GM19351 (cell line): ENCODE measurements around the gene CDKAL1.
"Not testable (repeated sequence)": the region's sequence is repeated elsewhere in the genome, so short reads cannot be mapped to it uniquely, and the experiment has no call there.

Source experiments
- ATAC-seq: cut with Tn5 transposase; IDR thresholded peaks from one replicate; pipeline ENCODE4 v1.9.1; 2021; ENCODE audit warnings: mild to moderate bottlenecking, moderate library complexity; ENCODE audit not compliant: unreplicated experiment

CDKAL1 gene

GRCh38 chr6:20589266-20589665 is 55.0 kb downstream of the CDKAL1 start:
- ATAC-seq, result no peak

- ATAC-seq, result not testable (repeated sequence)
Observed at GRCh38 chr6:20590476-20590875, 56.2 kb downstream of the CDKAL1 start.

DNA sequence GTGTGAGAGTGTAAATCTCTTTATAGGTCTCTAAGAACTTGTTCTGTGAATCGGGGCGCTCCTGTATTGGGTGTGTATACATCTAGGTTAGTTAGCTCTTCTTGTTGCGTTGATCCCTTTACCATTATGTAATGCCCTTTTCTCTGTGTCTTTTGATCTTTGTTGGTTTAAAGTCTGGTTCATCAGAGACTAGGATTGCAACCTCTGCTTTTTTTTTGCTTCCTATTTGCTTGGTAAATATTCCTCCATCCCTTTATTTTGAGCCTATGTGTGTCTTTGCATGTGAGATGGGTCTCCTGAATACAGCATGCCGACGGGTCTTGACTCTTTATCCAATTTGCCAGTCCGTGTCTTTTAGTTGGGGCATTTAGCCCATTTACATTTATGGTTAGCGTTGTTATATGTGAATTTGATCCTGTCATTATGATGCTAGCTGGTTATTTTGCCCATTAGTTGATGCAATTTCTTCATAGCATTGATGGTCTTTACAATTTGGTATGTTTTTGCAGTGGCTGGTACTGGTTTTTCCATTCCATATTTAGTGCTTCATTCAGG is 60.1 kb downstream of the CDKAL1 start:
- not testable (repeated sequence) for ATAC-seq

DNA sequence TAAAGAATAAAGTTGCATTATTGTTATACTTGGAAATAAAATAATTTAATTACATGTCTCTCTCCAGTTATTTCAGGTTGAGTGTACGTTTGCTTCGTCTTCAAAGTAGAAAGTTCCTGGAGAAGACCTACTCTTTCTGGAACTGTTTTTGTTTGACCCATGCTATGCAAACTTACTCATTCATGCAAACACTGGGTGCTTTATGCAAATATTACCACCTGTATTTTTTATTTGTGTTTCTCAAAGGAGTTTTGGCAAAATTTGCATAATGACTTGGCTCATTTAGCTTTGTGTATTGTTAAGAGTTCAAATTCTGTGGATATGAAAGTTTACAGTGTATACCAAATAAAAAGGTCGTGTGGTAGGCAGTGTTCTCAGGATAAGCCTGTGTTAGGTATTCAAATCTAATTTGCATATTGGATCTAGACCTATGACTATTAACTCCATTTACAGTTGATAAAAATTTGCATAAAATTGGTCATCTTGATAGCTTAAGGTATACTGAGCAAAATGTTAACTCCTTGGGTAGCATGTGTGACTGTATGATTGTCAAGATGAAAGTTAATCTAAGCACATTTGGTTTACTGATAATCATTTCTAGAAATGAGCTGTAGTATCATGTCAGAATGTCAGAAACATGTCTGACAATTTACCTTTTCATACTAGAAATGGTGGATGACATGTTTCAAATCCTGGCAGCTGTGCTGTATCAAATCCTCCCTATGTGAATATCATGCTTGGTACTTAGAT is 65.2 kb downstream of the CDKAL1 start:
- ATAC-seq, result peak; percentile 75

DNA sequence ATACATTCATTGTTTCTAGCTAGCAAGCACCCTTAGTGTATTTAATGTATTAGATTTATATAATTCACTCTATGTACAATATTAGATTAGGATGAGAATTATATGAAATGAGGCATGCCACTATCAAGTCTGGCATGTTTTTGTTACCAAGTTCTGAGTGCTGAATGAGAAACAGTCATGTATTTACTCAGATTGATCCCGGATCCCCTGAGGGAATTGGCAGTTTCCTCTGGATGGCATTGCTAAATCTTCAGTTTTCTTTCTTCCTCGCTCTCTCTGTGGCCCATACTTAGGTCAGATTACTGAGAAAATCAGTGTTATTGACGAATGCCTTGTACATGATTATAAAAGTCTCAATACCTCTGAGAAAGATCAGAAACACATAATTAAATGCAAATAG is 66.6 kb downstream of the CDKAL1 start:
- no peak for ATAC-seq

DNA sequence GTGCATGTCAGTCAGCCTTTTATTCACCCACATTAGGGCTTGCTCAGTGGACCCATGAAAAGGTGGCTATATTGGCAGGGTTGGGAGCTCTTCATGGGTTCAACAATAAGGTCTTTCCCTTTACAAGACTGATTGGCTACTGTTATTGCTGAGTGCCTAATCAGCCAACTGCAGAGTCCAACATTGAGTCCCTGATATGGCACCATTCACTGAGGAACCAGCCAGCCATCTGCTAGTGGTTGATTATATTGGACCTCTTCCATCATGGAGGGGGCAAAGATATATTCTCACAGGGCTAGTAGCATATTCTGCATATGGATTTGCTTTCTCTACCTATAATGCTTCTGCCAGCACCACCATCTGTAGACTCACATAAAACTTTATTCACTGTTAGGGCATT is 69.9 kb downstream of the CDKAL1 start:
- no peak for ATAC-seq

GRCh38 chr6:20605061-20605460 is 70.8 kb downstream of the CDKAL1 start:
- no peak for ATAC-seq

GRCh38 chr6:20605581-20605980 is 71.3 kb downstream of the CDKAL1 start:
- no peak for ATAC-seq

DNA sequence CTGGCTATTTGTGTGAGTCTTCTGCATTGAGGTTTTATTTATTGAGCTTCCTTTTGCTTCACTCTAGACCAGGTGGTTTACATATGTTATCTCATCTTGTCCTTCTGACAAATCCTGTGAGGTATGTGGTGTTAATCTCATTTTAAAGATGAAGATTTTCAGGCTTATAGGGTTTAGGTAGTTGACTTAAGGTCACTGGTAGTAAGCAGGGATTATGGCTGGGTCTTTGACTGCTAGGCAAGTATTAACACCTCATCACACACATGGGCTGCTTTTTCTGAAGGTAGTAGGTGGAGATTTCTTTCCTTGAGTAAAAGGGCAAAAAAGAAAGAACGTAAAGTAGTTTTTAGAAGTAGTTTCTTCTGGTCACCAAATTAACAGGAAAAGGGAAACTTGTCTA is 72.6 kb downstream of the CDKAL1 start:
- ATAC-seq, result no peak

- ATAC-seq, result no peak
Observed at GRCh38 chr6:20608356-20608755, 74.1 kb downstream of the CDKAL1 start.

- ATAC-seq, result no peak
Observed at GRCh38 chr6:20608905-20609304, 74.6 kb downstream of the CDKAL1 start.

DNA sequence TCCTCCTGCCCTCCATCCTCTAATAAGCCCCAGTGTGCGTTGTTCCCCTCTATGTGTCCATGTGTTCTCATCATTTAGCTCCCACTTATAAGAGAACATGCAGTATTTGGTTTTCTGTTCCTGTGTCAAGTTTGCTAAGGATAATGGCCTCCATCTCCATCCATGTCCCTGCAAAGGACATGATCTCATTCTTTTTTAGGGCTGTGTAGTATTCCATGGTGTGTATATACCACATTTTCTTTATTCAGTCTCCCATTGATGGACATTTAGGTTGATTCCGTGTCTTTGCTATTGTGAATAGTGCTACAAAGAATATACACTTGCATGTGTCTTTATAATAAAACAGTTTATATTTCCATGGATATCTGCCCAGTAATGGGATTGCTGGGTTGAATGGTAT is 75.7 kb downstream of the CDKAL1 start:
- ATAC-seq, result not testable (repeated sequence)

- no peak for ATAC-seq
Observed at GRCh38 chr6:20610636-20611370, 76.5 kb downstream of the CDKAL1 start.

DNA sequence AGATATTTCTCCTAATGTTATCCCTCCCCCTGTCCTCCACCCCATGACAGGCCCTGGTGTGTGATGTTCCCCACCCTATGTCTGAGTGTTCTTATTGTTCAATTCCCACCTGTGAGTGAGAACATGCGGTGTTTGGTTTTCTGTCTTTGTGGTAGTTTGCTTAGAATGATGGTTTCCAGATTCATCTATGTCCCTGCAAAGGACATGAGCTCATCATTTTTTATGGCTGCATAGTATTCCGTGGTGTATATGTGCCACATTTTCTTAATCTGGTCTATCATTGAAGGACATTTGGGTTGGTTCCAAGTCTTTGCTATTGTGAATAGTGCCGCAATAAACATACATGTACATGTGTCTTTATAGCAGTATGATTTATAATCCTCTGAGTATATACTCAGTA is 83.3 kb downstream of the CDKAL1 start:
- not testable (repeated sequence) for ATAC-seq

GRCh38 chr6:20620043-20620442 is 85.8 kb downstream of the CDKAL1 start:
- ATAC-seq, result no peak

DNA sequence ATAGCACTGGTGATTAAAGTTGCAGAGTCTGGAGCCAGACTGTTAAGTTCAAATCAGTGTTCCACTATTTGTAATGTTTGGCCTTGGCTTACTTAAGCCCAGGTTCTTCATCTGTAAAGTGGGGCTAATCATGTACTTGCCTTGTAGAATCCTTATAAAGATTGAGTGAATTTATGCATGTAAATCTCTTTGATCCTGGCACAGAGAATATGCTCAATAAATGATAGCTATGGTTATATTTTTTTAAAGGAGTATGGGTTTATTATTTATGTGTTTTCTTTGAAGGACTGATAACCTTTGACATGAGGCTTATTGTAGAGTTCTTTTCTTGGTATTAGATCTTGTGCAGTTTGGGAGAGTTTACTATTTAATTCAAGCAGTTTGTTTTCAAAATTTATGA is 89.5 kb downstream of the CDKAL1 start:
- ATAC-seq, result no peak

- ATAC-seq, result no peak
Observed at GRCh38 chr6:20626165-20626564, 91.9 kb downstream of the CDKAL1 start.

- no peak for ATAC-seq
Observed at GRCh38 chr6:20629509-20629908, 95.3 kb downstream of the CDKAL1 start.

DNA sequence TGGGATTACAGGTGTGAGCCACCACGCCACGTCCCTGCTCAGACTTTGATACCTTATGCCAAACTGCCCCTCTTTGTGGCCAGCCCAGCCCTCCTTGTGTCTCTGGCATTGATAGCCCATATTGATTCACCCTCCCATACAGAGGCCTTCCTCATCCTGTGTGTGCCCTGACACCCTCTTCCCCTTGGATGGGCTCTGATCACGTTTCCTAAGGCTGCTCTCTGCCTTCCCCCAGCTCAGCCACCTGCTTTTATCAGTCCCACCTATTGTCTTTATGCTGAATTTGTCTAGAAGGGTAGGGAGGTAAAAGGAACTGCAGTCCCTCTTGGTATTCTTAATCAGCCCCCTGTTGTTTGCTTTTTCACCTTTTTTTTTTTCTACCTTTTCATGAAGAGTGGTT is 95.9 kb downstream of the CDKAL1 start:
- ATAC-seq, result no peak

GRCh38 chr6:20630617-20631548 is 96.6 kb downstream of the CDKAL1 start:
- ATAC-seq, result peak; percentile 65

DNA sequence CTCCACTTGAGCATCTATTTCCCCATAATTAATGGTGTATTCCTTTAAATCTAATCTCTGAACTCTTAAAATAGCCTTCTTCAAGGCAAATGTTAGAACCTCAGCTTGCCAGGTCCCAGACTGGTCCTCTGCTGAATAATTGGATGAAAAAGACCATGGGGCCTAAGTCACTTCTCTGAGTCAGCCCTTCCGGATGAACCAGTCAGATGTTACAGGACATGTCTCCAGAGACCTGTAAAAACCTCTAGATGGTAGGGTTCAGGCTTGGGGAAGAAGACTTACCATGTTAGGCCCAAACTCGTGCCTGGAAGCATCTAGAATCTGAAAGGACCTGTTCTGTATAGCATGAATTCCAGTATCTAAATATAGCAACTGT is 97.3 kb downstream of the CDKAL1 start:
- peak; percentile 49 for ATAC-seq
